ENCODE data around the gene UBAP2L.

DNA sequence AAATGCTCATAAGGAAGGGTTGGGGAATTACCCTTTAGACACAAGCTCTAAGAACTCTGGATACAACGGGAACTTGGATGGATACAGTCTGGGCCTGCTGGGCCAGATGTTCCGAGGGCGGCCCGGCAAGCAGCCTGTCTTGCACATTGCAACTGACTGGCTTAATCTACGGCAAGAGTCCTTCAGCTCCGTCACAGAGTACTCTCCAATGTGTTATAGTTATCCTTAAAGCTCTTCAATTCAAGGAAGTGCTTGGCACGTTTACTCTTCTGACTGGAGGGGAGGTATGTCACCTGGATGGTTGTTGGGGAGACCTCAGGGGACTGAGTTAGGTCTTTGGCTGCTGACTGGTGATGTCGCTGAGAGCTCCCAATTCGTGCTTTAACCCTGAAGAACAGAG, 13.5 kb upstream of the UBAP2L start:
- TF ChIP-seq, protein P1, sequence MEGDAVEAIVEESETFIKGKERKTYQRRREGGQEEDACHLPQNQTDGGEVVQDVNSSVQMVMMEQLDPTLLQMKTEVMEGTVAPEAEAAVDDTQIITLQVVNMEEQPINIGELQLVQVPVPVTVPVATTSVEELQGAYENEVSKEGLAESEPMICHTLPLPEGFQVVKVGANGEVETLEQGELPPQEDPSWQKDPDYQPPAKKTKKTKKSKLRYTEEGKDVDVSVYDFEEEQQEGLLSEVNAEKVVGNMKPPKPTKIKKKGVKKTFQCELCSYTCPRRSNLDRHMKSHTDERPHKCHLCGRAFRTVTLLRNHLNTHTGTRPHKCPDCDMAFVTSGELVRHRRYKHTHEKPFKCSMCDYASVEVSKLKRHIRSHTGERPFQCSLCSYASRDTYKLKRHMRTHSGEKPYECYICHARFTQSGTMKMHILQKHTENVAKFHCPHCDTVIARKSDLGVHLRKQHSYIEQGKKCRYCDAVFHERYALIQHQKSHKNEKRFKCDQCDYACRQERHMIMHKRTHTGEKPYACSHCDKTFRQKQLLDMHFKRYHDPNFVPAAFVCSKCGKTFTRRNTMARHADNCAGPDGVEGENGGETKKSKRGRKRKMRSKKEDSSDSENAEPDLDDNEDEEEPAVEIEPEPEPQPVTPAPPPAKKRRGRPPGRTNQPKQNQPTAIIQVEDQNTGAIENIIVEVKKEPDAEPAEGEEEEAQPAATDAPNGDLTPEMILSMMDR (IDR thresholded peaks at IDR 0.05), result no peak
- TF ChIP-seq POLR2A (IDR thresholded peaks at IDR 0.05) (no peak), POLR2AphosphoS5 (IDR thresholded peaks at IDR 0.05) (no peak)

Measured in breast epithelium (tissue), 3 donors.